Activated CD4-positive, alpha-beta T cell treated with anti-CD3 and anti-CD28 coated beads for 24 hours (primary cell): ENCODE data around the gene ZNF354C.

Source experiments
- DNase-seq, 2 donors: peaks; one replicate each; pipeline ENCODE4 v3.0.0-alpha.2; 2020; ENCODE audit warnings: low read depth in 2 of 2

ZNF354C gene

DNA sequence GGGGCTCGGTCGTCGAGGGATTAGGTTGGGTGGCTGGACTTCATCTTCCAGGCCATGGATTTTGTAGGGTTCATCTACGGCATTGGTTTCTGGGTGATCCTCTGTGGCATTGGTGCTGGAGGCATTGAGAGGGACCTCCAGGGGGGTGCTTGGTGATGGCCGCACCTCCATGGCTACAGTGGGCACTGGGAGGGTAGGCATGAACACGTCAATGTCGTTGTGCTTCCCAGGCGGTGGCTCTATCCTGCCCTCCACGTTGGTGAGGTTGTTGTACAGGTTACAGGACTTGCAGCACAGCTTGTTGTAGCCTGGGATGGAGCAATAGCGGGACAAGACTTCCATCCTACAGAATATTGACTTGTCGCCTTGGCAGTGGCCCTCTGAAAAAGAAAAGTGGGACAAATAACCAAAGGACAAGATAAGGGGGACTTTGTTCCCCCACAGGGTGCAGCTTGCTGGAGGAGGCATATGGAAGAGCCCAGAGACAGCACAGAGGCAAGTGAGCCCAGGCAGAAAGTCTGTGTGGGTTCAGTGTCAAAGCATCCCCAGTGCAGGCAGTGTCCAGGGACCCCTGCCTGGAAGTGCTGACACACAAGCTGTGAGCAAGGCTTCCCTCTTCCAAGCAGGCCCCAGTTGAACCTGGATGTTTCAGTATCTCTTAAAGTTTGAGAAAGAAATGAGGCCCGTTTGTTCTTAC lies 53.9 kb downstream of the ZNF354C start:
- no peak for DNase-seq

DNA sequence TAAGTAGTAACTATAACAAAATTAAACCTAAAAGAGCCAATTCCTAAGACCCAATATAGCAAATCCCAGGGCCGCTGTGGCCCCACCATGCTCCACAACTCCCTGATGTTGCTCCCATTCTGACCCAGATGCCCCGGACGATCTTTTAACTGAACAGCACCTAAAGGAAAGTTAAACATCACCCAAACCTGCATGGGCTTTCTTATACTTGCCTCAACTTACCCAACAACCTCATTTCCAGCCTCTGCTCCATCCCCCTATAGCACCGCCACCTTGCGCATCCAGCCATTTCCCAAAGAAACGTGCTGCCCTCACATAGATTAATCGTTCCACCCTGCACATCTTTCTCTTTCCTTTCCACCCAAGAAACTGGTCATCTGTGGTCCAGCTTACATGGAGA lies 54.6 kb downstream of the ZNF354C start:
- no peak for DNase-seq

DNA sequence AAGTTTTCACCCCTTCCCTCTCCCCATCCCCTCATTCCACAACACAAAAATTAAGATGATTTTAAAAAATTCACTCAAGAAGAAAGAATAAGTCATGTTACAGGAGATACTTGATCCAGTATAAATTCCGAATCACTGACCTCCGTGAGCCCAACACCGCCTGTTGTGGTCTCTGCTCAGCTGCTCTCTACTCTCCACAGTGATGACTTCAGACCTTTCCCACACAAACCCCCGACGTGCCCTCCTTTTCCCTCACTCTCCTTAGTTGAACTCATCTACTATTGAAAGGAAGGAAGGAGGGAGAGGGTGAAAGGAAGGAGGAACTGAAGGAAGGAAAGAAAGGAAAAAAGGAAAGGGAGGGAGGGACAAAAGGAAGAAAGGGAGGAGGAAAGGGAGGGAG lies 55.1 kb downstream of the ZNF354C start:
- no peak for DNase-seq

DNA sequence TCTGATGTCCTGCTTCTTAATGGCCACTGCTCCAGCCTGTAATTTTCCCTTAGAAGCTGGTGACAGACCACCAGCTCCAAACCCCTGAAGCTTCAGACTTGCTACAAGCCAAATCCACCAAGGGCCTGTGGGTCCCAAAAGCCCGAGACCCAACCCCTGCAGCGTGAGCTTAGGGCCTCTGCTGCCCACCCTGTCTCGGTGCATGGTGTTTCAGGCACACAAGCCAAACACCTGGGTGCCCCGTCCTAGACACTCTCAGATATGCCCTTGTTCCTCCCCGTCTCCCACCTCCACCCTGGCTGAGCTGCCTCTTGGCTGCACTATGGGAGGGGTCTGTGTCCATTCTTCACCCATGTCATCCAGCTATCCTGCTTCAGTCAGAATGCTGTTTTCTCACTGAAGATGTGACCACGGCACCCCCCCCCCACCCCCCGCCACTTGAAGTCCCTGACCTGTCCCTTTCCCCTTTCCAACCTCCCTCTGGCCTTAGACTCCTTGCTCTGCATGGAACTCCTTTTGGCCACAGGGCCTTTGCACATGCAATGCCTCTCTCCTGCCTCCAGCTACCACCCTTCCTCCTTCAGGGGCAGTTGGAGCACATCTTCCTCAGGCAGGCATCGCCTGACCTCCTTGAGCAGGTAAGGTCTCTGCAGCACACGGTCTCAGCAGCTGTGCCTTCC lies 55.8 kb downstream of the ZNF354C start:
- DNase-seq: no peak

DNA sequence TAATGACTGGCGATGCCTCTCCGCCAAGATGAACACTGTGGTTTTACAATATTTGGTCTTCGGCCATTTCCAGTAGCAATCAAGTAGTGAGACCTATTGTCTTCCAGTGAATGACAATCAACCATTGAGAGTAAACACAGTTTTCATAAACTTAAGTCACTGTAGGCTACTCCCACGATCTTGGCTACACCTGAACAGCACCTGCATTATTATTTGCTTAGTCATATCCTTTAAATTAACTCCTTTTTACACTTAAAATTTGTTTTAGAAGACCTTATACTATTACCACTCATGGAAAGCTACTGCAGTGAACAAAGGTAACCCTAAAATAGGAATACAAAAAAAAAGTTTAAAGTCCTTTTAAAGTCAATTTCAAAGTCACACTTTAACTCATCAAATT lies 58.2 kb downstream of the ZNF354C start:
- no peak for DNase-seq

DNA sequence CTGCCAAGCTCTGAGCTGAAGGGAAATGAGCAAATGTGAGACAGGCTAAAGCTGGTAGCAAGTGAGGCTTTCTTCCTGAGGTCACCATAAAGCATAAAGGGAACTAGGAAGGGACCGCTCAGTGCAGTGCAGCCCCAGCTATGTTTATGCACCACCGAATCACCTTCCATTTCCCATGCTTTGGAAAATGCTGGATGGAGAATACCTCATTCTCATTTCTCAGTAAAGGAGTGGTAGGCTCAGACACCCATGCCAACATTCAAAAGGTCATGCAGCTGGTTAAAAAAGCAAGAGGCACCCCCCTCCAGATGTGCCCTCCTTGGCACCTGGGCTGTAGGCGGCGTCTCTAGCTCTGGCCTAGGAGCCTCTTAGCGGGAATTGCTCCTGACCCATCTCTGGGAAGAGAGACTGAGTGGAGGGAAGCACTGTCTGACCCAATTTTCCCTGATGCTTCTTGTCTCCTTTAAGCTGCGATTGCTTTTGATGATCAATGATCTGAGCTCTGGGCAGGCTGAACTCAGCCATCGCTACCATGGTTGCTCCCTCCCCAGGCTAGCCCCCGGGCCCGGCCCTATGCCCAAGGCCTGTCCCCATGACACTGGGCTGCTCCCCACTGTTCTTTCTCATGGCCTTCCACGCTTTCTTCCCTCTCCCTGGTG lies 58.7 kb downstream of the ZNF354C start:
- DNase-seq: no peak

DNA sequence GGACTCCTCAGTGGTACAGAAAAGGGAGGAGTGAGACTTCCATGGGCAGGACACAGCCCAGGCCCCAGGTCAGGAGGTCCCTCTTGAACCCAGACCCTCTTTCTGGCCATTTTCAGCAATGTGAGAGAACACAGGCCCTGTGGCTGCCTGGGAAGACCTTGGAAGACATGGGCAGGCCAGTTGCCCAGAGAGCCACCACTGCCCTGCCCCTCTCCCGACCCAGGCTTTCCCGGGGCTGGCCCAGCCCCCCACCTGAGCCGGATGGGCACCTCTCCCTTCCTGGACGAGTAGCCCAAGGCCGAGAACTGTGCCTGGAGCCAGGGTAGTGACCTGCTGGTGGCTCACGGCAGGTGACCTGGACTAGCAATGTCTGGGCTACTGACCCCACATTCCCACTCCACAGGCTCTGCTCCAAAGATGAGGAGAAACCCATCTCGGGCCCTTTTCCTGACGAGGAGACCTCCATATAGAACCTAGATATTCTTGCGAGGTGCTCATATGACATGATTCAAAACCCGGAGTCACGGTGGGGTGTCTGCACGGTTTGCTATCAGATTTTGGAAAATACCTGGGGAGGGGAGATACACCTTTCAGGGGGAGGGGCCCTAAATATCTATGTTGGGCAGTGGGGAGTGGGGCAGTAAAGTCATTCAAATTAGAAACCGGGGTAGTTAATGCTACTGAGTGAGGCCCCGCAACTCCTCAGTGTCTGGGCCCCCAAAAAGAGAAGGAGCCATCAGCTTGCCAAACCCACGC lies 59.4 kb downstream of the ZNF354C start:
- no peak for DNase-seq

DNA sequence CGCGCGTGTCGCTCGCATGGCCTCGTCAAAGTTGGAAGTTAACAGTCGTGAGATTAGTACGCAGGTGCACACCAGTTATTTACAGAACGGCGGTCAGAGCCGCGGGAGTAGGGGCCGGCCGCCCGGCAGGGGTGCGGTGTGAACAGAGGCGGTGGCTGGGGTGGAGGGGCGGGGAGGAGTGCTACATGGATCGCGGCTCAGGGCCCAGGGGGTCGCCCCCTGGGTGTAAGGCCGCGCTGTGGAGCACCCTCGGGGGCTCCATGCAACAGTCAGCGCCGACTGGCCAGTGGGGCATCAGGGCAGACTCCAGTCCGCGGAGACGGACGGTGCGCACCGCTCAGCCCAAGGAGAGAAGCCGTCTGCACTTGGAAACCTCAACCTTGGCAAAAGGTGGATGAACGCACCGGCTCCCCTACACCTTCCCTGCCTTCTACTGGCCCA lies 60.3 kb downstream of the ZNF354C start:
- DNase-seq: no peak

DNA sequence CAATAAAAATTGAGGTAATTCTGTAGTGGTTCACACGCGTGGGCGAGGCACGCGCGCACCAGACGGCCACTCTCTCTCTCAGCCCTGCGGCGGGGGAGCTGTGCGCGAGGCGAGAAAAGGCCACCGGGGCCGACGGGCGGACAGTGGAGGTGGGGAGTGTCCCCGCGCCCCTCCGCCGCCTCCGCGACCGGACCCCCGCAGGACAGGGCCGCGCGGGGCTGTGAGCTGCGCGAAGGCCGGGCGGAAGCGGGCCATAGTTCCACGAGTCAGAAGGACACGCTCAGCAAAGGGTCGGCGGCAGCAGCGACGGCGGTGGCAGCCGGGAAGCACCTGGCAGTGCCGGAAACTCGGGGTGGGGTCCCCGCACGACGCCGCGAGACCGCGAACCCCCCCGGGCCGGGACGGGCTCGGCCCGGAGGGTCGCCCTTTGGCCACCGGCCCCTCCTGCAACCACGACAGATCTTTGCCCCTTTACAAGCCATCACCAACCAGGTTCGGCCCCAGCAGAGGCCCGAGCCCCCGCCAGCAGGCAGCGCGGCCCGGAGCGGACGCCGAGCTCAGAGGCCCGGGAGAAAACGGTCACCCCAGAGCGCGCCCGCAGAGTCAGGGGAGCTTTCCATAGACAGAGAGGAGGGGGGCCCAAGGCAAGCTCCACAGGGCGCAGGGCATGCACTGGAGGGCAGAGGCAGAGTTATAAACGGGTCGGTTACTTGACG lies 60.9 kb downstream of the ZNF354C start:
- DNase-seq: no peak

DNA sequence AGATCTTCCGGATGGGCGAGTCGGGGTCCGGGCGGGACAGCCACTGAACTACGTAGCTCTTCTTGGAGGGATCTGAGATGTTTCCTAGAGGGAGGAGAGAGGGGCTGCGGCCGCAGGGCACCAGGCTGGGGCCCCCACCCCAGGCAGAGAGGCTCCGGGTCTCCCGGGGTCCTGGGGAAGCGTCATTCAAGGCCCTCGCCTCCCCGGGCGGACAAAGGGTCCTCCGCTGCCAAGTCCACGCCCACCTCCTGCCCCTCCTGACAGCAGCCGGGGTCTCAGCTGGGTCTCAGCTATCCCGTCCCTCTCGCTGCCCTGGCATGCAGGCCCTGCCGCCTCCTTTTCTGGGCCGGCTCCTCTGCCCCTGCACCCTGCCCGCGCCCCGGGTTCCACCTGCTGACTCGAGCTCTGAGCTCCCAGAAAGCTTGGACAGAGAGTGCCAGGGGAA lies 61.5 kb downstream of the ZNF354C start:
- no peak for DNase-seq

DNA sequence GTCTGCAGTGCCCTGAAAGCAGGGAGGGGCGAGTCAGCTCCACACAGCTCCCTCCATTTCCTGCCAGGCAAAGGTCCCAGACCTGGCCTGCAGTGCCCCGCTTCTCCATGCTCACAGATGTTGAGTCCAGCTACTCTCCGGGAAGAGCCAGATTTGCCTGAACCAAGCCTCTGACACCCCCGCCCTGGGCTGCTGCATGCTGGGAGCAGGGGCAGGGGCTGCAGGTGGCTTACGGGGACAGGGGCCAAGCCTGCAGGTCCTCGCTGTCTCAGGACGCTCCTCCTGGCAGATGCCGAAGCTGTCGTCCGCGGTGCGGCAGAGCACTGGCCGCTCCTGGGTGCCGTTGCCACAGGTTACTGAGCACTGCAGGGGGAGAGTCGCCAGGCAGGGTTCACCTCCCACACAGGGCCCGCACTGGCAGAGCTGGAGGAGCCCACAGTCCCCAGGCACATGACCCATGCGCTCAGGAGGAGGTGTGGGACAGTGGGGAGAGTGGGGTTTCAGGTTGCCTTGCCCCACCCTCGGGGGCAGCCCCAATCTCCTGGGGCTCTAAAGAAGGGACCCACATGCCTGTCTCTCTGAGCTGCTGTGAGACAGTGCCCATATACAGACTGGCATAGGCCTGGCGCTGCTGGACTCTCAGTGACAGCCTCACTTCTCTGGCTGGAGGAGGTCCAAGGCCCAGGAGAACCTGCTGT lies 62.4 kb downstream of the ZNF354C start:
- DNase-seq: no peak

DNA sequence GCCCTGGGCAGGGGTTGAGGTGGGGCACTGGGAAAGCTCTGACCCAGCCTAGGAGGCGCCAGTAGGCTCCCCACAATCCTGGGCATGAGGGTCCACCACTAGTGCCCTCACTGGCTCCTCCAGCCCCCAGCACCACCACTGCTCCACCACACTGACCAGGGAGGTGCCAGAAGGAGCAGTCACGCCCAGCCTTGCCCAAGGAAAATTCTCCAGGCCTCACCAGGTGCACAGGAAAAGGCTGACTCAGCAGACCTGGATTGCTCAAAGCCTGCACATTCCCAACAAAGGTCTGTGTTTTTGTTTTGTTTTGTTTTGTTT lies 62.9 kb downstream of the ZNF354C start:
- no peak for DNase-seq

DNA sequence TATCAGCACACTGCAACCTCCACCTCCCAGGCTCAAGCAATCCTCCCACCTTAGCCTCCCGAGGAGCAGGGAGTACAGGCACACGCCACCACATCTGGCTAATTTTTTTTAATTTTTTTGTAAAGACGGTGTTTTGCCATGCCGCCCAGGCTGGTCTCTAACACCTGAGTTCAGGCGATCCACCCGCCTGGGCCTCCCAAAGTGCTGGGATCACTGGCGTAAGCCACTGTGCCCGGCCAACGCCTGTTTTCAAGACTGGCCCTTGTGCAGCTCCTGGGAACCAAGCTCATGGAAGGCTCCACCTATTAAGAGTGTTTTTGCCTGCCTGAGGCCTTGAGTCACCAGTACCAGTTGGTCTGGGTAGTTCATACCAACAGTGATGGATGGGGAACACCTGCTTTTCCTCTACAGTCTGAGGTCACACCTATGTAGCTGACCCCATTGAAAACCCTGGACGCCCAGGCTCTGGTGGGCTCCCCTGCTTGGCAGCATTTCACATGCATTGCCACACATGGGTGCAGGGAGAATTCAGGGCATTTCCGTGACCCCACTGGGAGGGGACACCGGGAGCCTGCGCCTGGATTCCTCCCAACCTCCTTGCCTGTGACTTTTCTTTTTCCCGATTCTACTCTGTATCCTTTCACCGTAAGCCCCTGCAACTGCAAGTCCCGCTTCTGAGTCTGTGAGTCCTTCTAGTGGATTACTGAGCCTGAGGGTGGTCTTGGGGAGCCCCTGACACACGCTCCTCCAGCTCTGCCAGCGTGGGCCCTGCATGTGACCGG lies 63.5 kb downstream of the ZNF354C start:
- DNase-seq: no peak

DNA sequence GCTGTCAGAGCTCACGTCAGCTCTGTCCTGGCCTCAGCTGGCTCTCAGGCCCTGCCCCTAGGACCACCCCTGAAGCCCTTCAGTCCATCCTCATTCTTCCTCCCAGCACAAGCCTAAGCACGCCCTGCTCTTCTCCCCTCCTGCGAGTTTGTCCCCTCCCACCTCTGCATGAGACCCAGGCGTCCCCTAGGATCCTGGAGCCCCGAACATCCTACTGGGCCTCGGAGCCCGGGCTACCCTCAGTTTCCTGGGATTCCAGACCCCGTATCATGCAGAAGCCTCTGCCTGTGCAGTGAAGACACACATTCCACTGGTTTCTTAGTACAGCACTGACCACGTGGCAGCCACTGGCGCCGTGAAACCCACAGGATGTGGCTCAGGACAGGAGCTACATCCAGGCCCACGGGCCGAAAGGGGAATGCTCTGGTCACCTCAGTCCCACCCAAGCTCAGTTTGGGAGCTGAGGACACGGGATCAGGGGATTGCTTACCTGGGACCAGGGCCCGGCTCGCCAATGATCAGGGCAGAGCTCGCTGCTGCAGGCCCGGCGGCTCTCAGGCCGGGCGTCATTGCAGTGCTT lies 64.2 kb downstream of the ZNF354C start:
- DNase-seq: no peak

DNA sequence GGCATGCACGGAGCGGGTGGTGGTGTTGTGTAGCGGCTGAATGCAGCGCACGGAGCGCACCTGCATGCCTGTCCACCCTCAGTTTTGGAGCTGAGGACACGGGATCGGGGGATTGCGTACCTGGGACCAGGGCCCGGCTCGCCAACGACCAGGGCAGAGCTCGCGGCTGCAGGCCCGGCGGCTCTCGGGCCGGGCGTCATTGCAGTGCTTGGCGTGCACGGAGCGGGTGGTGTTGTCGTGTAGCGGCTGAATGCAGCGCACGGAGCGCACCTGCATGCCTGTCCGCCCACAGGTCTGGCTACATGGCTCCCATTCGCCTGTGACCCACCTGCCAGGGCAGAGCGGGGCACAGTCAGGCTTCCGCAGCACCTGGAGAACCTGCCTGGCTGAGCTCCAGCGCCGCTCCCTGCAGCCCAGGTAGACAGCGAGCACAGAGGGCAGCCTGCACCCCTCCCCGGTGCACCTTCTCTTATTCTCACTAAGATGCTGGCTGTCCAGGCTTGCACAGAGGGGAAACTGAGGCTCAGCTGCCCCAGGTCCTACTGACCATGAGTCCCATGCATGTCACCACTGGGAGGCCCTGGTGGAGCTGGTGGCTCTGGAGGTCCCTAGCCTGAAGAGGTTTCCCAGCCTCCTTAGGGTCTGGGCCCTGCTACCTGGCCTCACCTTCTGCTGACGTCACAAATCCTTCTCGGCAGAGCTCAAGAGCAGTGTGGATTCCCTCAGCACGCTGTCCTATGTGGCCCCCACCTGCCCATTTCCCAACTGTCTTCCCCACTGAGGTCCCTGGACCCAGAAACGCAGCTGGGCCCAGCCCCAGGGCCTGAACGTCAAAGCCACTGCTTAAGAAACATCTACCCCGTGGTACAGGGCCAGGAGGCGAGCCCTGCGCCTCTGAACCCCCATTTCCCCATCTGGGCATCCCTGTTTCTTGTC lies 64.9 kb downstream of the ZNF354C start:
- DNase-seq: no peak

DNA sequence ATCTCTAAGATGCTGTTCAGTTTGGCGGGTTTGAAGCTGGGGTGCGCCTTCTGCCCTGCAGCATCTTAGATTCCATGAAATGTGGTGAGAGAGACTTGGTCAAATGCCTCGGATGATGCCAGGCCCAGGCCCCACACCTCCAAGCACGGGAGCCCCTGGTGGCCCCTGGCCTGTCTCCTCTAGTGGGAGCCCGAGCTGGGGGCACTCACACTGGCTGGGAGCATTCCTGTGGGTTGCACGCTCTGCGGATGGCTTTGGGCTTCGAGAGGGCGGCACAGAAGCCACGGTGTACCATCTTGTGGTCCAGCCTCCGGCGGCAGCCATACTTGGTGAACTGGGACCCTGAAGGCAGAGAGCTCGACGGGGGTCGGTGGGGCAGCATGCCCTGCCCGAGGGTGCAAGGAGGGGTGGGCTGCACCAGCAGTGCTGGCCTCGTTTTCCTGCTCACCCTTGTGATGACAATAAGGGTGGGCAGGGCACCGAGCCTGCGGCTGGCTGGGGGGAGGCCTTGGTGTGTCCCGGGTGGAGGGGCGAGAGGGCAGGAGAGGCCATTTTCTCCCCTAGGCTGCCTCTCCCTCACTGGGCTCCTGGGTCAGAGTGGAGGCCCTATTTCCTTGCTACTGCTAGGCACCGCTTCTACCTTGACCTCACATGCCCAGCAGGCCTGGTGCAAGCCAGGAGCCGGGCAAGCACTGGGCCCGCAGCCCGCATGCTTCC lies 65.8 kb downstream of the ZNF354C start:
- no peak for DNase-seq

DNA sequence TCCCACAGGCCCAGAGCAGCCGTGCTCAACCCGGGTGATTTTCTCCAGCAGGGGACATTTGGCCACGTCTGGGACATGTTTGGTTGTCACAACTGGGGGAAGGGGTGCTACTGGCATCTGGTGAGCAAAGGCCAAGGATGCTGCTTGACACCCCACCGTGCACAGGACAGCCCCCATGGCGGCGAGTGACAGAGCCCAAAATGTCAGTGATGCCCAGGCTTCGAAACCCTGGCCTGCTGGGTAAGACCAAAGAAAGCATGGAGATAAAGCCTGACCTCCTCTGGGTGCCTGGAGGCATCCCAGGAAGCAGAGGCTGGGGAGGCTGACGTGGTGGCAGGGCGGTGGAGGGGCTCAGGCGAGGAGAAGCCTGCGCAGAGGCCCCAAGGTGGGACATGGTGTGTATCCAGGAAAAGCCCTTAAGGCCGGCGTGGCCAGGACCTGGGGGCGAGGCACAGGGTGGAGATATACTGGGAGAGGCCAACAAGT lies 66.4 kb downstream of the ZNF354C start:
- DNase-seq: no peak
